ENCODE results near the gene FNBP1.
"Not testable (repeated sequence)": the region's sequence is repeated elsewhere in the genome, so short reads cannot be mapped to it uniquely, and the experiment has no call there.

FNBP1 gene

DNA sequence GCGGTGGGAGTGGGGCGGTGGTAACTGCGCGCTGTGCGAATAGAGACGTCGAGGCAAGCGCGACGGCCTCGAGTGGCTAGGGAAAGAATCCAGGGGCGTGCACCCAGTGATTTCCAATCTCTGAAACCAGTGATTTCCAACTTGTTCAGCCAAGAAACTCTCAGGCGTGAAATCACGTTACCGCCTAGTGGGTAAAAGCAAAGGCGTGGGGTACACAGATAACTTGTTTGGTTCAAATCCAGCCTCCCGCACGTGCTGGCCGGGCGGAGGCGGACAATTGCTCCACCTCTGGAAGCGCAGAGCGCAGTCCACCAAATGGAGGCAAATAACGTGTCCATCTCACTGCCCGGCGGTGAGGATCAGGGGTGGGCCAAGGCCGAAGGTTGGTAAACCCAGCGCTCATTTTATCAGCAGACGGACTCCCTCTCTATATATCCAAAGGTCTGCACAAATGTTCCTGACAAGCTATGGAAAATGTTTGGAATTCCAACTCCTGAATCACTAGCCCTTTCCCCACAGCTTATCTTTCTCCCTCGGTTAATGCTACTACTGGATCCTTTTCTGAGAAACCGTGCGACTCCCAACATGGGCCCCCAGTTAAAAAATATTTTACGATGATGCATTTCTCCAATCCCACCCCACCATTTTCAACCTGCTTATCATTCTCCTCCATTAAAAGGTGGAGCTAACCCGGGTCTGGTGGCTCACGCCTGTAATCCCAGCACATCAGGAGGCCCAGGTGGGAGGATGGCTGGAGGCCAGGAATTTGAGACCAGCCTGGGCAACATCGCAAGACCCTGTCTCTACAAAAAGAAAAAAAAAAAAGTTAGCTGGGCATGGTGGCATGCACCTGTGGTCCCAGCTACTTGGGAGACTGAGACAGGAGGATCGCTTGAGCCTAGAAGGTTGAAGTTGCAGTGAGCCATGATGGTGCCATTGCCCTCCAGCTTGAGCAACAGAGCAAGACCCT lies 950 bp upstream of the FNBP1 start:
- no peak for DNase-seq

DNA sequence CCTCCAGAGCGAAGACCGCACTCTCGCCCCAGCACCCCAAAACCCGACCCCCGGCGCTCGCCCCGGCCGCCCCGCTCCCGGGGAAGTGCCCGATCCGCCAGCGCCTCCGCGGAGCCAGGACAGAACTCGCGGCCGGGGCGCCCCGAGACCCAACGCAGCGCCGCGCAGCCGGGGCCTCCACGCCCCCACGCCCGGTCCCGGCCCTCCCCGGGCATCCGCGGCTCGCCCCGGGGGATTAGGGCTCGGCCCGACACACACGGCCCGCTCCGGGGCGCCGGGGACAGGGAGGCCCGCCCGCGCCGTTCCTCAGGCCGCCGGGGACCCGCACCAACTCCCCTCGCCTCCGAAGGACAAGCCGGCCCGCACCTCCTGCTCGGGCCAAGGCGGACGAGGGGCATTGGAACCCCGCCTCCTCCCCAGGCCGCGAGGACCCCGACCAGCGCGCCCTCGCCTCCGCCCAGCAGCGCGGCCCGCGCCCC lies 544 bp downstream of the FNBP1 start:
- DNase-seq, result peak; percentile 46

DNA sequence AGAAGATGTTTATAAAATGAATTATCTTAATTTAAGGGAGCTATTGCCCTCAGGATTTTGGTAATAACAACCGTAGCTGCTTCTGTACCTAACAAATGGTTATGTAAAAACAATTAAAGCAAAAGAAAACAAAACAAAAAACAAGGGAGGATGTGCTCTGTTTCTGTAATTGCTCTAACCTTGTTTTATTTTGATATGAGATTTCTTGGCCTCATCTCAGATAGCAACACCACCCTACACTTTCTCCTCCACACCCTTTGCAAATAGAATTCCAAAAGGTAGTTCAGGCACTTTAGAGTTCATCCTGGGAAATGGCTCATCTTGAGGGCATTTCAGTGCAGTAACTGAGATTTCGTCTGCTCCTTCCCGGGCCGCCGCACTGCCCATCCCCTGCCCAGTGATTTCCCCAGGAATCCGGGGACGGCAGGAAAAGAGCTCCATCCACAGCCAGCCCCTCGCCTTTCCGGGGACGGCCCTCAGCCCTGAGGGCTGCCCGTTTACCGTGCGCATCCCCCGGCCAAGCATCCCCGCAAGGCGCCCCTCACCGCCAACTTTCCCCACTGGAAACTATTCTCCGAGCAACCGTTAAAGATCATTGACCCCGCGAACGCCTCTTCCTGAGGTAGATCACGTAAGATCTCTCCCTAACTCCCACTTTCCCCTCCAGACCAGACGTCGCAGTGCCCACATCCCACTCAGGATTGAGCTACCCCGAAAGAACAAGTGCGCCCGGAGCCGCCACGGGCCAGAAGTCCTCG lies 1.2 kb downstream of the FNBP1 start:
- no peak for DNase-seq

GRCh38 chr9:130040984-130041647 lies 1.9 kb downstream of the FNBP1 start:
- DNase-seq, result no peak

DNA sequence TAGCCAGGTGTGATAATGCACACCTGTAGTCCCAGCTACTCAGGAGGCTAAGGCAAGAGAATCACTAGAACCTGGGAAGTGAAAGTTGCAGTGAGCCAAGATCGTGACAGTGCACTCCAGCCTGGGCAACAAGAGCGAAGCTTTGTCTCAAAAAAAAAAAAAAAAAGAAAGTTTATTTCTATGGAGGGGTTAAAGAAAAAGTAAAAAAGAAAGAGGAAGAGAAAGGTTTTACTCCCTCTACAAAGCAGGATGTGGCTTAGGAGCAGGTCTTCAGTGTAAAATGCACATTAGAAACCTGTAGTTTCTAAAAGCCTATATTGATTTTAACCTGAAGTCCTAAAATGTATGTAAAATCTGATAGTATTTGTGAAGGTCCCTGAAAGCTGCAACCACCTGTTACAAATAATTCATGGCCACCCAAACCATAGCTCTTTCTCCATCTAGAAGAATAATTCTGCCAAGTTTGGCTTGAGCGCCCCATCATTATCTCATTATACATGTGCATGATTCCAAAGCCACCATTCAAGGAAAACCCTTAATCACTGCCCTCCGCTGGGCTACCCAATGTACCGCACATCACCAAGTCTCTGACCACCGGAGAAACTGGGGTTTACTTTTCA lies 3.4 kb downstream of the FNBP1 start:
- DNase-seq, result no peak

DNA sequence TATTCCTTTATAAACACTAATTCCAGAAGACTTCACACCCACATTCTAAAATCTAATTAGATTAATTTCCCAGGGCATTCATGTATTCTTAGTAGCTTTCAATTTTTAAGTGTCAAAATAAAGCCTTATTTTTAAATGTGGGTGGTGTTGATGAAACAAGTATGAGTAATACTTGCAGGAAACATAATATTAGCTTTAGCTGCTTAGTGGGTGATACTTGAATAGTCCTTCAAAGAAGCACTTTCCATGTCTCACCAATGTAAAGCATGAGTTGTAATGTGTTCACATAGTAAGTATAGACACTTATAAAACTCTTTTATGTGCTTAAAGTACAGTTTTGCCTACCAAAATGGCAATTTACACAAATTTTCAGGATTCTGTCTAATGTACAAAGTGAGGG lies 6.9 kb downstream of the FNBP1 start:
- no peak for DNase-seq

DNA sequence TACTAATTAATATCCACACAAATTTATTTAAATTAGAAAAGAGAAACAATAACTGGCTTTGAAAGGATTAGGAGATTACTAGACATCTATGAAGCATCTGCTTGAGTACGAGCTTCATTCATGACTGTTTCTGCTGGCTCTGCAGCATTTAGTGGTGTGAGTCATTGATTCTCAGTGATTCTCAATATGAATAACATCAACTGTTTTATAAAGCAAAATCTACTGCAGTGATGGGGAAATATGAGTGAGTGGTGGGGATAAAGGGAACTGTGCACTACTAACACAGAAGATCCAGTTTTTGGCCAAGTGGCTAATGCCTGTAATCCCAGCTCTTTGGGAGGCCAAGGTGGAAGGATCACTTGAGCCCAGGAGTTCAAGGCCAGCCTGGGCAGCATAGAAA lies 8.4 kb downstream of the FNBP1 start:
- DNase-seq, result no peak

DNA sequence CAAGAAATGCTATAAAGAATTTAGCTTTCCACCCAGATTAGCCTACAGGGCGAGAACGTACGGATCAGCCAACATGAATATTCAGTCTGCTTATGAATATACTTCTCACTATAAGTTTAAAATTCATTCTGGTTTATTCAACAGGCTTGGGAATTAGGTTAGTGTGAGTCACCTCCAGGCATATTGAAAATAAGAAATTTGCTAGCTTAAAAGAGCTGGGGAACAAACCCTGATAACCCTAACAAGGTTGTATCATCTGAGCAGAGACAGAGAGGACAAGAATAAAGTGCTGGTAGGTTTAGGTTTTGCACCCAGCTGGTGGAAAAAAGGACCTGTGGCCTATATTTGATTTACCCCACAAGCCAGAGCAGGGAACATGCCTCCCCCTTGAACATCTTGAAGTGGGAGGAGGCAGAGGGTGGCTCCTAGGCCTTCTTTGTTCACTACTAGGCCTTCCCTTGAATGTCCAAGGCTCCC lies 12.3 kb downstream of the FNBP1 start:
- no peak for DNase-seq

- DNase-seq, result peak; percentile 52
Observed at GRCh38 chr9:130029223-130029973, 13.6 kb downstream of the FNBP1 start.

DNA sequence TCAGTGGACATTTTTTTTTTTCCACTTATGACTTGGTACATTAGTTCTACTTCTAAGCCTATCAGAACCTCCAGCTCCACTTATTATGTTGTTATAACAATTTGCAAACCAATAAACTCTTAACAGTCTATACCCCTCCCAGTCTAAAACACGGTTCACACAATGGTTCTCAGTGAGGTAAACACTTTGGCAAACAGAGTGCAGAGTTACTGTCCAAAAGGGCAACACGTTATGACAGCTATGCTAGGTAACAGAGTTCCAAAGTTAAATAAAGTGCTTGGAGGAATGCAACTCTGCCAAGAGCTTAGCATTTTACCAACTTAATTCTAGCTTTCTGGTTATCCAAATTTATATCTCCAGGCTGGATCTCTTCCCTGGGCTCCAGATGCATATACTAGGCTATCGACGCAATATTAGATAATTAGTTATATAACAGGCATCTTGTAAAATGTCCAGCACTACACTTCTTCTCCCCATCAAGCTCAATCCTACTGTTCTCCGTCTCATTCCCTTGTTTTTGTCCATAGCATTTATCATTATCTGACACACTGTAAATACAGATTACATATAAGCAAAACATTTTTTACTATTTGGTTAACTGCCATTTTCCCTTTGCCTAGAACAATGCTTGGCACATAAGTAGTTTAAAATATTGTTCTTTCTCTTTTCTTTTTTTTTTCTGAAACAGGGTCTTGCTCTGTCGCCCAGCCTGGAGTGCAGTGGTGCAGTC lies 14.3 kb downstream of the FNBP1 start:
- no peak for DNase-seq

DNA sequence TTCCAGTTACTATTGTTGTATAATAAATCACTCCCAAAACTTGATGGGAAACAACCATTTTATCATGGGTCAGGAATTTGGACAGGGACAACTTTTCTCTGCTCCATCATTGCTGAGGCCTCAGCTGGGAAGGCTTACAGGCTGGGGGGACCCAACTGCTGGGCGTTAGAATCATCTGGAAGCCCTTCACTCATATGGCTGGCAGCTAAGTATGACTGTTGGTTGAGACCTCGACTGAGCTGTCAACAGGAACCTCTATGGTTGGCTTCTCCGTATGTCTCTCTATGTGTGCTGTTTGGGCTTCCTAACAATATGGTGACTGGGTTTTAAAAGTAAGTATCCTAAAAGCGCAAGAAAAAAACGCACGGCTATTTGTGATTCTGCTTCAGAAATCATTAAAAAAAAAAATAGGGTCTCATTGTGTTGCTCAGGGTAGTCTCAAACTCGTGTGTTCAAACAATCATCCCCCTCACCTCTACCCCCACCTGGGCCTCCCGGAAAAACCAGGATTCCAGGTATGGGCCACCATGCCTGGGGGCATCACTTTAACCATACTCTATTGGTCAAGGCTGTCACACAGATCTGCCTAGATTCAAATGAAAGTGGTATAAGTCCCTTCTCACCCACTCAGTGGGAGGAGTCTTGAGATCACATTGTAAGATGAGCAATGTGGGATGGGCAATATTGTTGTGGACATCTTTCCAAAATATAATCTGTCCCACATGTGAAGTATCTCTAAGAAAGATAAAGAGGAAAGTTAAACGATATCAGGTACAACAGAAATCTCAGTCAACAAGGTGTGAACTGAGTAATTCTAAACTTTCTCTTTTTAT lies 15.2 kb downstream of the FNBP1 start:
- no peak for DNase-seq

- no peak for DNase-seq
Observed at GRCh38 chr9:130026583-130027340, 16.2 kb downstream of the FNBP1 start.

DNA sequence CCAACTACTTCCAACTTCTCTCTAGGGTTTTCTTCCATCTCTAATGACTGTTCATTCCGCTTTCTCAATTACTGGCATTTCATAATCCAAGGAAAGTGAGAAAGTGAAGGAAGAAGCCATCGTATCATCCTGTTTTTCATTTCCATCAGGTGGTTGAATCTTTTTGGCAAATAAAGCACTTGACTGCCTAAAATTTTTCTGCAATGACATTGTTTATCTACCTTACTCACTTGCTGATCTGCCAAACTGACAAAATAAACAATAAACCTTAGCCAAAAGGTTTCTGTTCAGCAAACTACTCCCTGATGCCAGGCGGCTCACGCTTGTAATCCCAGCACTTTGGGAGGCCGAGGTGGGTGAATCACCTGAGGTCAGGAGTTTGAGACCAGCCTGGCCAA lies 18.4 kb downstream of the FNBP1 start:
- DNase-seq, result no peak

DNA sequence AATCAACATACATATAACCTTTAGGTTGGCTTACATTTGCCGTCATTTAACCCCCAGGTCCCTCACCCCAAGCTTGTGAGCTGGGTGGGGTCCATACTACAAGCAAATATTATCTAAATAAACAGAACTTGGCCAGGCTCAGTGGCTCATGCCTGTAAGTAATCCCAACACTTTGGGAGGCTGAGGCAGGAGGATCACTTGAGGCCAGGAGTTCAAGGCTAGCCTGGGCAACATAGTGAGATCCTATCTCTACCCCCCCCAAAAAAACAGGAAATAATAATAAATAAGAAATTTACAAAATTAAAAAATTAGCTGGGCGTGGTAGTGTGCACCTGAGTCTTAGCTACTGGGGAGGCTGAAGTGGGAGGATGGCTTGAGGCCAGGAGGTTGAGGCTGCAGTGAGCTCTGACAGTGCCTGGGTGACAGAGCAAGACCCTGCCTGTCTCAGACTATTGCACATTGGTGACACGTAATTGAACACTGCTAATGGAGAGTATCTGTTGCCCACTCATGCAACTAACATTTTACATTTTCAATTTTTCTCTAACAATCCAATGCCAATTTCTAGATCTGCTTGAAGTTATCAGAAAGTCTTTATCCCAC lies 18.9 kb downstream of the FNBP1 start:
- DNase-seq, result no peak

DNA sequence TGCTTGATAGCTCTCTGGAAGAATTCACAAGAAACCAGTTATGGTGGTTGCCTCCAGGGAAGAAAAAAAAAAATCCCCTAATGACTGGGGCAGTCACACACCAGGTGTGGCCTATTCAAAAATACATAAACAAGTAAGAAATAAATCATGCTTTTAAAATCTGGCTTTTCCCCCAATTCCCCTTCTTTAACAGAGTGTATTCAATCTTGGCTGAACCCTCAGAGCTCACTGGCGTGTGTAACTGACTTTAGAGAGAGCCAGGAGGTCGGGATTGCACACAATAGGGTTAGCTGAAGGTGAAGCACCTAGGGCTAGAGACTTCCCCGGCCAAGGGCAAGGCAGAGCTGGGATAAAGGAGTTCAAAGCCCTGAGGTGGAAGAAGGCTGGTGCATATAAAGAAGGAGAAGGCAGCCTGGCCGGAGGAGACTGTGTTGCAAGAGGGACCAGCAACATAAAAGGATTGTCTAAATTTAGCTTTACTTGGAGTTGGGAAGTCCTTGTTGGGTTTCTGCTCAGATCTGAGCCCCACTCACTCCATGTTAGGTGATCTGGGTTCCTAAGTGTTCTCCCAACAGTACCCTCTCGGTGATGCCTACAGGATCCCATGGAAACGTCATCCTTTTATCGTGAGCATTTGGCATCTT lies 19.7 kb downstream of the FNBP1 start:
- DNase-seq, result no peak

DNA sequence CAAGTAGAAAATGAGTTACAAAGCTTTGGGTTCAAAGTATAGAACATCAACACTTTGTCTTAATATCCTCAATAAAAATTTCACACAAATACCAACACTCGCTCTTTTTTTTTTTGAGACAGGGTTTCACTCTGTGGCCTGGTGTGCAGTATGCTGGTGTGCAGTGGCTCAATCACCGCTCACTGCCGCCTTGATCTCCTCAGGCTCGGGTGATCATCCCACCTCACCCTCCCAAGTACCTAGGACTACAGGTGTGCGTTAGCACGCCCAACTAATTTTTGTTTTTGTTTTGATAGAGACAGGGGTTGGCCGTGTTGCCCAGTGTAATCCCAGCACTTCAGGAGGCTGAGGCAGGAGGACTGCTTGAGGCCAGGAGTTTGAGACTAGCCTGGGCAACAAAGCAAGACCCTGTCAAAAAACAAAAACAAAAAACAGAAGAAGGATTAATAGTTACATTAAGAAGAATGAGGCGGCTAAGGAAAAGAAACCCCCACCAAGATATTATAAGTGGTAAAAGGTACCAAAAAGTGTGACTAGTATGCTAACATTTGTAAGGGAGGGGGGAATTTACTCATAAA lies 20.3 kb downstream of the FNBP1 start:
- DNase-seq, result no peak

- DNase-seq, result not testable (repeated sequence)
Observed at GRCh38 chr9:130021842-130022241, 21.1 kb downstream of the FNBP1 start.

- no peak for DNase-seq
Observed at GRCh38 chr9:130021123-130021522, 21.9 kb downstream of the FNBP1 start.
